ENCODE measurements around the gene LRRC45. TPM values are rescaled to one million over a fixed set of nuclear protein-coding genes. Genes with fewer than 3 reads are reported as not detected.

LRRC45 gene
- total RNA-seq, 2 experiments from 2014 or later: 41.2 to 52.0 TPM

DNA sequence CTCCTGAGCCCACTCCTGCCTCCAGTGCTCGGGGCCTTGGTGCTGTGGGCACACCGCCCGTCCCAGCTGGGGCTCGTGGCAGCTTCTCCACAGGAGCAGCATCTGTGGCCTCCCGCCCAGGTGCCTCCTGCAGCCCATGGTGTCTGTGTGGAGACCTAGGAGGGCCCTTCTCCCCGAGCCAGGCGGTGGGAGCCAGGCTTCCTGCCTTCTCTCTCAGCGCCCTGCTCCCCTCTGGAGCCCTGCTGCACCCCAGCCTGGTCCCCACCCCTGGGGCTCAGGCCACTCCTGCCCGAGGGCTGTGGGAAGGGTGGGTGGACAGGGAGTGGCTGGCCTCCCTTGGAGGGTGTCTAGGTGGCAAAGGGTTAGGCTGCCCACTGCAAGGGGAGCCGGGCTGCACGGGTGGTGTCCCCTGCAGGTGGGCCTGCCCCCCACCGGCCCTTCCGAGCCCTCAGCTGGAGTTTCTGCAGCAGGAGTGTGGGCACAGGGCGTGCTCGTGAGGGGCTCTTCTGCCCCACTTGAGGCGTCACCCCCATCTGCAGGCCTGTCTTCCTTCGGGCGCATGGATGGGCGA is 11.4 kb upstream of the LRRC45 start:
- POLR2A ChIA-PET: no interaction called here
- CTCF ChIA-PET (ENCODE audit: unreplicated experiment): no interaction called here

DNA sequence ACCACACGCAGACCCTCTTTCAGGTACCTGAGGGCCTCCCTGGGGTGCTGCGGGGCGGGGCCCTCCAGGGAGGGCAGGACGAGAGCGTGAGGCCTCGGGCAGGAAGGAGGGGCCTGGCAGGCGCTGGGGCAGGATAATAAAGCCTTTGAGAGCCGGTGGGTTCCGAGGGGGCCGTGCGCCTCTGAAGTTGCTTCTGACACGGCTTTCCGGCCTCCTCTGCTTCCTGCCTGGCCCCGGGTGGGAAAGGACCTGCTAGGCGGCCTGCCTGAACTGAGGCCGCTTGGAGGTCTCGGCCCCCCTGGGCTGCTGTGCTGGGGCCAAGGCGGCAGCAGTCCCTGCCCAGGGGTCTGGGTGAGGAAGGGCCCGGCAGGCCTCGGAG is 10.9 kb upstream of the LRRC45 start:
- H3K4me1 ChIP-seq (ENCODE audit: insufficient read depth, low read length, poor library complexity, severe bottlenecking): no peaks in the 10 kb centered on the region
- no peak overlapping the region for H3K4me3 ChIP-seq (ENCODE audit: low read depth, low read length, poor library complexity, severe bottlenecking)
- no peaks in the 10 kb centered on the region for H3K9me3 ChIP-seq (ENCODE audit: low read length)
- BruUV-seq (replicated peaks): no TSS peak
- no peak overlapping the region for H2AFZ ChIP-seq (ENCODE audit: low read length)
- H4K20me1 ChIP-seq (ENCODE audit: insufficient read depth, low read length): no peaks in the 10 kb centered on the region
- intact Hi-C loops (cut with micrococcal nuclease; ENCODE audit: unreplicated experiment): no loop called here
- ChIA-PET POLR2A (no interaction called here), CTCF (ENCODE audit: unreplicated experiment) (no interaction called here)
- no peaks in the 10 kb centered on the region for H3K36me3 ChIP-seq (ENCODE audit: insufficient read depth, low read length)
- no peak for DNase-seq (ENCODE audit: low spot score)
- no peak overlapping the region for H3K27ac ChIP-seq (ENCODE audit: low read depth, low read length, poor library complexity, severe bottlenecking)
- TF ChIP-seq EZH2phosphoT487 (IDR thresholded peaks at IDR 0.05; ENCODE audit: borderline replicate concordance, low read depth, low read length): no peak
- TF ChIP-seq, protein P1, sequence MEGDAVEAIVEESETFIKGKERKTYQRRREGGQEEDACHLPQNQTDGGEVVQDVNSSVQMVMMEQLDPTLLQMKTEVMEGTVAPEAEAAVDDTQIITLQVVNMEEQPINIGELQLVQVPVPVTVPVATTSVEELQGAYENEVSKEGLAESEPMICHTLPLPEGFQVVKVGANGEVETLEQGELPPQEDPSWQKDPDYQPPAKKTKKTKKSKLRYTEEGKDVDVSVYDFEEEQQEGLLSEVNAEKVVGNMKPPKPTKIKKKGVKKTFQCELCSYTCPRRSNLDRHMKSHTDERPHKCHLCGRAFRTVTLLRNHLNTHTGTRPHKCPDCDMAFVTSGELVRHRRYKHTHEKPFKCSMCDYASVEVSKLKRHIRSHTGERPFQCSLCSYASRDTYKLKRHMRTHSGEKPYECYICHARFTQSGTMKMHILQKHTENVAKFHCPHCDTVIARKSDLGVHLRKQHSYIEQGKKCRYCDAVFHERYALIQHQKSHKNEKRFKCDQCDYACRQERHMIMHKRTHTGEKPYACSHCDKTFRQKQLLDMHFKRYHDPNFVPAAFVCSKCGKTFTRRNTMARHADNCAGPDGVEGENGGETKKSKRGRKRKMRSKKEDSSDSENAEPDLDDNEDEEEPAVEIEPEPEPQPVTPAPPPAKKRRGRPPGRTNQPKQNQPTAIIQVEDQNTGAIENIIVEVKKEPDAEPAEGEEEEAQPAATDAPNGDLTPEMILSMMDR (conservative IDR thresholded peaks at IDR 0.05; ENCODE audit: low read length): no peak
- no peaks in the 10 kb centered on the region for H3K79me2 ChIP-seq (ENCODE audit: insufficient read depth, low read depth, low read length)
- no peak overlapping the region for H3K4me2 ChIP-seq (ENCODE audit: low read length)
- H3K9me2 ChIP-seq (ENCODE audit: insufficient read depth, low read length): no peaks in the 10 kb centered on the region

More for the DNA sequence above, 11.4 kb upstream of the LRRC45 start:
- Histone ChIP-seq H3K9me2 (ENCODE audit: insufficient read depth, low read length) (no peaks in the 10 kb centered on the region), H2AFZ (ENCODE audit: low read length) (no peak overlapping the region), H3K4me2 (ENCODE audit: low read length) (no peak overlapping the region), H3K79me2 (ENCODE audit: insufficient read depth, low read depth, low read length) (no peaks in the 10 kb centered on the region), H3K4me1 (ENCODE audit: insufficient read depth, low read length, poor library complexity, severe bottlenecking) (no peaks in the 10 kb centered on the region), H4K20me1 (ENCODE audit: insufficient read depth, low read length) (no peaks in the 10 kb centered on the region), H3K4me3 (ENCODE audit: low read depth, low read length, poor library complexity, severe bottlenecking) (no peak overlapping the region), H3K9me3 (ENCODE audit: low read length) (no peaks in the 10 kb centered on the region), H3K36me3 (ENCODE audit: insufficient read depth, low read length) (no peaks in the 10 kb centered on the region), H3K27ac (ENCODE audit: low read depth, low read length, poor library complexity, severe bottlenecking) (no peak overlapping the region)
- intact Hi-C loops (cut with micrococcal nuclease; ENCODE audit: unreplicated experiment): no loop called here
- TF ChIP-seq, protein P1 (conservative IDR thresholded peaks at IDR 0.05; ENCODE audit: low read length): no peak
- TF ChIP-seq EZH2phosphoT487 (IDR thresholded peaks at IDR 0.05; ENCODE audit: borderline replicate concordance, low read depth, low read length): no peak
- DNase-seq (ENCODE audit: low spot score): no peak
- BruUV-seq (replicated peaks): no TSS peak

DNA sequence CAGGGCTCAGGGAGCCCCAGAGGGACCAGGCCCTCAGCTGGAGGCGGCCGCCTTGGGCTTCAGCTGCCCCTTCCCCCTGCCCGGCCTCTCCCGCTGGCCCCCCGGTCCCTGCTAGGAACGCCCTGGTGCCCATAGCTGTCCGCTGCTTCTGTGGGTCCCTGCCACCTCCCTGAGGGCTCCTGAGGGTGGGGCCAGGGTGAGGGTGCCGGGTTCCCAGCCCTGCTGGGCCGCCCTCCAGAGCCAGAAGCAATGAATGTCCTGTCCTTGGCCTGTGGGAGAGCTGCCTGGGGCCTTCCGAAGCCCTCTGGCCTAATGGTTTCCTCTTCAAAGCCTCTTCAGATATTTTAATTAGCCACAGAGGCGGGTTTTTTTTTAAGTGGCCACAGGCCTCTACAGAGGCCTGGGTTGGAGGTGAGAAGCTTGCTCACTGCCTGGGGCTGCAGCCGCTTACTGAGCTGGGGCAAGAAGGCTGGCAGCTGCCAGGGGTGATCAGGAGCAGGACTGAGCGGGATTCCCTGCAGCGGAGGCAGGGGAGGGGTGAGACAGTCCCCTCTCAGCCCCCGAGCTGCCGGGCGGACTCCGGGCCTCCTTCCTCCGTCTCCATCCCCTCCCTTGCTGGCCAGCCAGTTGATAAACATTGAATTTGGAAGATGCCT is 10.3 kb upstream of the LRRC45 start:
- no peak for DNase-seq (ENCODE audit: low spot score)
- H3K4me2 ChIP-seq (ENCODE audit: low read length): no peak overlapping the region
- intact Hi-C loops (cut with micrococcal nuclease; ENCODE audit: unreplicated experiment): no loop called here
- no peaks in the 10 kb centered on the region for H3K79me2 ChIP-seq (ENCODE audit: insufficient read depth, low read depth, low read length)
- no TSS peak for BruUV-seq (replicated peaks)
- TF ChIP-seq EZH2phosphoT487 (IDR thresholded peaks at IDR 0.05; ENCODE audit: borderline replicate concordance, low read depth, low read length): no peak
- TF ChIP-seq, protein P1 (conservative IDR thresholded peaks at IDR 0.05; ENCODE audit: low read length): no peak
- H3K27ac ChIP-seq (ENCODE audit: low read depth, low read length, poor library complexity, severe bottlenecking): no peak overlapping the region
- no peaks in the 10 kb centered on the region for H3K36me3 ChIP-seq (ENCODE audit: insufficient read depth, low read length)
- H3K9me3 ChIP-seq (ENCODE audit: low read length): no peaks in the 10 kb centered on the region
- ChIA-PET POLR2A (interaction anchor here (0.8 kb wide), 1 partner anchor 69 kb away, joined by 3 read pairs; no protein-coding TSS in a partner anchor), CTCF (ENCODE audit: unreplicated experiment) (no interaction called here)
- no peak overlapping the region for H2AFZ ChIP-seq (ENCODE audit: low read length)
- H3K9me2 ChIP-seq (ENCODE audit: insufficient read depth, low read length): no peaks in the 10 kb centered on the region
- H3K4me1 ChIP-seq (ENCODE audit: insufficient read depth, low read length, poor library complexity, severe bottlenecking): no peaks in the 10 kb centered on the region
- no peak overlapping the region for H3K4me3 ChIP-seq (ENCODE audit: low read depth, low read length, poor library complexity, severe bottlenecking)
- no peaks in the 10 kb centered on the region for H4K20me1 ChIP-seq (ENCODE audit: insufficient read depth, low read length)
